ENCODE results near the gene ZFY.

DNA sequence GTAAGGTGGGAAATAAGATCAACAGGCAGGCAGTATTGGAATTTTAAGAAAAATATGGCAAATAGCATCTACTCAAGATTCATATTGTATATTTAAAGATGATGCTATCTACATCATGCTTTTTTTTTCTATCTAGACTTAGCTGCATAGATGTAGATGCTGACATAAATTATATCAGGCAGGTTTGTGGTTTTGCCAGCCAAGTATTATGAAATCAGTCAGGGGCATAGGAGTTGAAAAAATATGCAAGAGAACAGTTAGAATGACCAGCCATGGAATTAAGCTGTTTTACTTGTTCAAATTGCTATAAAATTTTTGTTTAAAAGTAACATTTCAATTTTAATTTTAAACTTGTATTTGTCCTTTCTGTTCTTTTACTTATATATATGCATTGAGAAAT lies 34.4 kb downstream of the ZFY start:
- TF ChIP-seq RFX5 (IDR thresholded peaks at IDR 0.05; ENCODE audit: low read depth, low read length) (no peak), MYC (IDR thresholded peaks at IDR 0.05; ENCODE audit: insufficient read depth, insufficient read length, insufficient replicate concordance, low read length, severe bottlenecking) (no peak), CBX5 (IDR thresholded peaks at IDR 0.05; ENCODE audit: low read depth) (no peak), PML (IDR thresholded peaks at IDR 0.05; ENCODE audit: low read length) (no peak)
- TF ChIP-seq, protein P1, sequence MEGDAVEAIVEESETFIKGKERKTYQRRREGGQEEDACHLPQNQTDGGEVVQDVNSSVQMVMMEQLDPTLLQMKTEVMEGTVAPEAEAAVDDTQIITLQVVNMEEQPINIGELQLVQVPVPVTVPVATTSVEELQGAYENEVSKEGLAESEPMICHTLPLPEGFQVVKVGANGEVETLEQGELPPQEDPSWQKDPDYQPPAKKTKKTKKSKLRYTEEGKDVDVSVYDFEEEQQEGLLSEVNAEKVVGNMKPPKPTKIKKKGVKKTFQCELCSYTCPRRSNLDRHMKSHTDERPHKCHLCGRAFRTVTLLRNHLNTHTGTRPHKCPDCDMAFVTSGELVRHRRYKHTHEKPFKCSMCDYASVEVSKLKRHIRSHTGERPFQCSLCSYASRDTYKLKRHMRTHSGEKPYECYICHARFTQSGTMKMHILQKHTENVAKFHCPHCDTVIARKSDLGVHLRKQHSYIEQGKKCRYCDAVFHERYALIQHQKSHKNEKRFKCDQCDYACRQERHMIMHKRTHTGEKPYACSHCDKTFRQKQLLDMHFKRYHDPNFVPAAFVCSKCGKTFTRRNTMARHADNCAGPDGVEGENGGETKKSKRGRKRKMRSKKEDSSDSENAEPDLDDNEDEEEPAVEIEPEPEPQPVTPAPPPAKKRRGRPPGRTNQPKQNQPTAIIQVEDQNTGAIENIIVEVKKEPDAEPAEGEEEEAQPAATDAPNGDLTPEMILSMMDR (IDR thresholded peaks at IDR 0.05 in 2 of 3, conservative IDR thresholded peaks at IDR 0.05 in 1 of 3; ENCODE audit: control insufficient read depth in 2 of 3, extremely low read depth in 1 of 3, insufficient read depth in 1 of 3, low read depth in 3 of 3, low read length in 3 of 3) = no peak
